HFFc6 (cell line): ENCODE measurements around the gene ABCA10. TPM values are rescaled to one million over a fixed set of nuclear protein-coding genes. Genes with fewer than 3 reads are reported as not detected.

Source experiments
- DNase-seq: peaks from one replicate; pipeline ENCODE4 v3.0.0-alpha.2; 2018
- H3K27ac Mint-ChIP-seq: 2 replicates; pipeline ENCODE4 v1.8.0; 2020; ENCODE audit warnings: mild to moderate bottlenecking, mixed read lengths
- H3K27me3 Mint-ChIP-seq: 2 replicates; pipeline ENCODE4 v1.8.0; 2021; ENCODE audit warnings: mild to moderate bottlenecking, moderate library complexity, mixed read lengths; ENCODE audit not compliant: insufficient read depth
- H3K36me3 Mint-ChIP-seq: 2 replicates; pipeline ENCODE4 v1.8.0; 2021; ENCODE audit warnings: low read depth, mixed read lengths
- H3K4me1 Mint-ChIP-seq: 2 replicates; pipeline ENCODE4 v1.8.0; 2020; ENCODE audit warnings: low read depth, mixed read lengths
- H3K4me3 Mint-ChIP-seq: 2 replicates; pipeline ENCODE4 v1.8.0; 2020; ENCODE audit warnings: mild to moderate bottlenecking, moderate library complexity, mixed read lengths
- H3K9me3 Mint-ChIP-seq: 2 replicates; pipeline ENCODE4 v1.8.0; 2020; ENCODE audit warnings: mild to moderate bottlenecking, mixed read lengths
- CTCF ChIP-seq: fragments of 200-600 bp; sonication (generic); IDR thresholded peaks from 2 replicates; pipeline ENCODE4 v1.5.0; 2021; ENCODE audit warnings: antibody characterized with exemption, mild to moderate bottlenecking
- total RNA-seq, 6 experiments: library from RNA; stranded (reverse); fragmentation: NEBNext Ultra II Directional; extraction: Animal tissue kit (Norgen Biotek cat#: 25700); gene quantifications; 2 replicates in 1 of 6; 3 replicates in 5 of 6; pipeline ENCODE4 v1.2.3, GENCODE V29; 2021

ABCA10 gene
- total RNA-seq, 6 experiments from 2014 or later, result 0.03 to 0.17 (median 0.07) TPM; not detected in 3

DNA sequence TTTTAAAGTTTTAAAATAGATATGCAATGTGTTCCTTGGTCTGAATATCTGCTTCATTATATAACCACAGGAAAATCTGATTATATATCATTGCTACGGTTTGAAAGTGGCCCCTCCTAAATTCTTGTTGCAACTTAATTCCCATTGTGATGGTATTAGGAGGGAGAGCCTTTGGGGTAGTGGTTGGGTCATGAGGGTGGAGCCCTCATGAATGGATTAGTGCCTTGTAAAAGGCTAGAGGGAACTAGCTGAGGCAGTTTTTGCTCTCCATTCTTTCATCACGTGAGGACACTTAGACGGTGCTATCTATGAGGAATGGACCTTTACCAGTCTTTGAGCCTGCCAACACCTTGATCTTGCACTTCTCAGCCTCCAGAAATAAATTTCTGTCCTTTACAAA lies 94.5 kb downstream of the ABCA10 start:
- Mint-ChIP-seq H3K36me3 (no peaks in the 10 kb centered on the region; the same call in 1 of the 2 replicates), H3K4me3 (no peak overlapping the region)

GRCh38 chr17:69130627-69131296 lies 97.9 kb downstream of the ABCA10 start:
- H3K9me3 Mint-ChIP-seq, result peaks cover 11% of the 10 kb centered on the region
- H3K36me3 Mint-ChIP-seq, result no peaks in the 10 kb centered on the region; the same call in 1 of the 2 replicates
- no peak overlapping the region for H3K27ac Mint-ChIP-seq
- DNase-seq, result no peak
- no peak for TF ChIP-seq CTCF
- H3K4me1 Mint-ChIP-seq, result no peaks in the 10 kb centered on the region
- H3K27me3 Mint-ChIP-seq, result no peaks in the 10 kb centered on the region
- H3K4me3 Mint-ChIP-seq, result no peak overlapping the region

More for the DNA sequence above, 94.5 kb downstream of the ABCA10 start:
- no peak for DNase-seq
- TF ChIP-seq CTCF, result no peak
- Mint-ChIP-seq H3K4me1 (no peaks in the 10 kb centered on the region), H3K27me3 (no peaks in the 10 kb centered on the region), H3K9me3 (peaks cover 15% of the 10 kb centered on the region), H3K27ac (no peak overlapping the region)

DNA sequence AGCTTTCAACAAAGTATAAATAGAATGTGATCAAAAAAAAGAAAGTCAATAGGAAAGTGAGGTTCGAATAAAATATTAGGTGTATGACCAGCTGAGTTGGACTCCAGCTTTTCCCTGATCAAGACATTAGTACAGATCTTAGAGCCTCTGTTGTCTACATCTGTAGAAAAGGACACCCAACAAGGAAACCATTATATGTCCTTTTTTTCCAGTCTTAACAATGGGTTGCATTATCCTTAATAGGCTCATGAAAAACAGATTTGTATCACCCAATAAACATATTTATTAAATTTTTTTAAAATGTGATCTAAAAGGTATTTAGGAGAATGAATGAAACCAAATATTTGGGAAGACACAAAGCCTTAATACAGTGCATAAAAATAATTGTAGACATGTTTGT lies 105.0 kb downstream of the ABCA10 start:
- no peak overlapping the region for H3K4me3 Mint-ChIP-seq
- no peak overlapping the region for H3K27ac Mint-ChIP-seq
- peaks cover 8% of the 10 kb centered on the region for H3K9me3 Mint-ChIP-seq
- no peak for TF ChIP-seq CTCF
- no peak for DNase-seq
- H3K4me1 Mint-ChIP-seq, result no peaks in the 10 kb centered on the region
- H3K36me3 Mint-ChIP-seq, result no peaks in the 10 kb centered on the region
- no peaks in the 10 kb centered on the region for H3K27me3 Mint-ChIP-seq

DNA sequence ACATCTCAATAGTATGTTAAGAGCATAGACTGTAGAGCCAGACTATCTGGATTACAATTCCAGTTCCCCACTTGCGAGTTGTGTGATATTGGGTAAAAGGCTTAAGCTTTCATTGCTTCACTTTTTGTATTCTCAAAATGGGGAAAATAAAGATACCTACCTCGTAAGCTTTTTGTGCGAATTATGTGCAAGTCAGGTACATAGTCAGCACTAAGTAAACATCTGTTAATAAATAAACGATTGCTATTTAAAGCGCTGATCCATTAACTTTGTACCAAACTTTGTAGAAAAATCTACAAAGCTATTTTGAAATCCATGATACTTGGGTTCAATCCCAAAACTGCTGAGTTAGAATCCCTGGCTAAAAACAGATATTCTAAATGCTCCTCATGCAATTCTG lies 106.6 kb downstream of the ABCA10 start:
- Mint-ChIP-seq H3K4me1 (no peaks in the 10 kb centered on the region), H3K27me3 (no peaks in the 10 kb centered on the region), H3K27ac (no peak overlapping the region), H3K4me3 (no peak overlapping the region), H3K36me3 (no peaks in the 10 kb centered on the region), H3K9me3 (peaks cover 11% of the 10 kb centered on the region)
- TF ChIP-seq CTCF, result no peak
- DNase-seq, result no peak

DNA sequence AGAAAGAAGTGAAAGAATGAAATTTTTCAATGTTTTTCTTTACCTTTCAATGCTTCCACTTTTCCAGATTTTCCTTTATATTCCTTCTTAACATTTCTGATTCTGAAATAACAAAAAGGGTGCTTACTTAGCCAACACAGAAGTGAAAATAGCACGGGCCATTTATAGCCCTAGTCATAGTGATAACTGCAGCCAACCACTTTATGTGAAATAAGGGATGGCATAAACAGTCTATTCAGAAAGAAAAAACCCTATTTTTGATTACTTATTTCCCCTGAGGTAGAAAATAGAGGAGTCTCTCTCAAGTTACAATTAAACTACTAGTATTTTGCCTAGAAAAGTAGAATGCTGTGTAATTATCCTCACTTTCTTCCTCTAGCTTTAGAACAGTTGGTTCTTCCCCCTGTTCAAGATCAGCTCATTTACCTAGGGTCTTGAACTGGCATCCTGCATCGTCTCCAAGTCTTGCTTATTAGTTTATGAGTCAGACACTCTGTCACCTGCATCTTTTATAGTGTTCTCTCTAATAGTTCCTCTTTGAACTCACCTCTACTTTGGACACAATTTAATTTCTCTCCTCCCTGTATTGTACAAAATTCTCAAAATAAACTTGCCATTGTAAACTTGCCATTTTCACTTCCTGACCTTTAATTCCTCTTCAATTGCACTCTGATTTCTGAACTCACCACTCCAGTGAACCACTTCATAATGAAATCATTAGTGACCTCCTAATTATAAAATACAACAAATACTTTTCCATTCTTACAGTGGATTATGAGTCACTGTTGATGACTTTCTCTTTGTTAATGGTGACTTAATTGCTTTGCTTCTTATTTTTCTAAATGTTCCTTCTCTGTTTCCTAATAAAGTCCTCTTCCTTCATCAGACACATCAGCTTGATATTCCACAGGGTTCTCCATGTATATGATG lies 110.5 kb downstream of the ABCA10 start:
- peaks cover 11% of the 10 kb centered on the region for H3K9me3 Mint-ChIP-seq
- H3K36me3 Mint-ChIP-seq, result no peaks in the 10 kb centered on the region
- H3K4me3 Mint-ChIP-seq, result no peak overlapping the region
- H3K27me3 Mint-ChIP-seq, result no peaks in the 10 kb centered on the region
- no peak for DNase-seq
- TF ChIP-seq CTCF, result no peak
- no peaks in the 10 kb centered on the region for H3K4me1 Mint-ChIP-seq
- no peak overlapping the region for H3K27ac Mint-ChIP-seq
